GM15510 (cell line): ENCODE results near the gene NCEH1.

Experiments used
- POLR2A ChIP-seq: IDR thresholded peaks from 3 replicates; pipeline ENCODE4 v1.6.1; 2011; ENCODE audit warnings: borderline replicate concordance; ENCODE audit not compliant: insufficient read length; ENCODE audit errors: extremely low read depth

The NCEH1 gene

GRCh38 chr3:172595664-172596393 is 115.0 kb downstream of the NCEH1 start:
- no peak for TF ChIP-seq POLR2A

GRCh38 chr3:172592898-172593669 is 117.8 kb downstream of the NCEH1 start:
- TF ChIP-seq POLR2A, result no peak

- no peak for TF ChIP-seq POLR2A
Observed at GRCh38 chr3:172591876-172592771, 118.7 kb downstream of the NCEH1 start.

DNA sequence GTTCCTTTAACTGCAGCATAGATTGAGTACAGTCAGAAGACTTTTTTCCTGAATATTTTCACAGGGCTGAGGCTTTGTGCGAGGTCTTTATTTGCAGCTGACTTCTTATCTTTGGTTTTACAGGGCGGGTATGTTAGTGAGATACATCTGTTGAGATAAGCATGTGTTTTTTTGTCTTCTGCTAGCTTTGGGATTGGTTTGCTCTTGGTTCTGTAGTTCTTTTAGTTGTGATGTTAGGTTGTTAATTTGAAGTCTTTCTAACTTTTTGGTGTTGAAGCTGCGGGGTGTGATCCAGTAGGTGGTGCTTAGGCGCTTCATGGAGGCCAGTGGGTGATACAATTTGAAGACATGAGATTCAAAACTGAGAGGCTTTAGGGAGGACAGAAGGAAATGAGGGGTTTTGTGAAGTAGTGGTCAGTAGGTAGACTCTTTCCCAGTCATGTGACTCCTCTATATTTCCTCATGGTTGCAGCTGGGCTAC is 119.7 kb downstream of the NCEH1 start:
- no peak for TF ChIP-seq POLR2A

DNA sequence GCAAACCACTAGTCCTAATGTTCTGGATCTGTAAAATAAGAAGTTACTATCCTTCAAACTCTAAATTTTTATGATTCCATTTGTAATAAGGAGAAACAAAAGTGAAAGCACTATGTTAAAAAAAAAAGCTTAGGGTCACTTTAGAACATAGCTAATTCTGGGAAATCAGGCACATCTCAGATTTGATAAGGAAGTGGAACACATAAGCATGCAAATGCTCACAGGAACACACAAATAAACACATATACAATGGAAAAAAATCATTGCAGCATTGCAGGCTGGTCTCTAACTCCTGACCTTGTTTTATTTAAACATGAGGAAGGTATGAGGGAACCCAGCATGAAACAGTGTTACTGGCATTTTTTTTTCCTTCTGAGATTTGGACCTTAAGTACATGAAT is 124.4 kb downstream of the NCEH1 start:
- no peak for TF ChIP-seq POLR2A

- TF ChIP-seq POLR2A, result no peak
Observed at GRCh38 chr3:172585954-172586353, 124.9 kb downstream of the NCEH1 start.

DNA sequence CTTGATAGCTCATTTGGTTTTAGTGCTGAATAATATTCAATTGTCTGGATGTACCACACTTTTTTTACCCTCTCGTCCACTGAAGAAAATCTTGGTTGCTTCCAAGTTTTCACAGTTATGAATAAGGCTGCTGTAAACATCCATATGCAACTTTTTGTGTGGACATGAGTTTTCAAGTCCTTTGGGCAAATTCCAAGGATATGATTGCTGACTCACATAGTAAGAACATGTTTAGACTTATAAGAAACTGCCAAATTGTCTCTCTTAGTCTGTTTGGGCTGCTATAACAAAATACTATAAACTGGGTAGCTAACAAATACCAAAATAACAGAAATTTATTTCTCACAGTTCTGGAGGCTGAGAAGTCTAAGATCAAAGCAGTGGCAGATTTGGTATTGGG is 128.2 kb downstream of the NCEH1 start:
- TF ChIP-seq POLR2A, result no peak

DNA sequence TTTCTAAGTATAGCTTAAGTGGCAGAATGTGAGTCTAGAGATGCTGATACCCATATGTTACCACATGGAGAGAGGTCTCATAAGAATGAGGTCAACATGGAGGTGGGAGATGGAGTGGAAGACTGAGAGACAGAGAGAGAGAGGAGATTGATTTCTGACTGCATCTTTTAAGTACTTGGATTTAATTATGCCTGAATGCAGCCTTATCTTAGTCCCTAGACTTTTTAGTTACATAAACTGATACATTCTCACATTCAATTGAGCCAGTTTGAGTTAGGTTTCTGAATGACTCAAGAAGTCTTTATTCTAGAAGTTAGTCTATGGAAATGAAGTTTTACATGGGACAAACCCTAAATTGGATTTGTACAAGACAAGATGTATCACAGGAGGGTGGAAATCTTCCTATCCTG is 129.1 kb downstream of the NCEH1 start:
- TF ChIP-seq POLR2A, result no peak

DNA sequence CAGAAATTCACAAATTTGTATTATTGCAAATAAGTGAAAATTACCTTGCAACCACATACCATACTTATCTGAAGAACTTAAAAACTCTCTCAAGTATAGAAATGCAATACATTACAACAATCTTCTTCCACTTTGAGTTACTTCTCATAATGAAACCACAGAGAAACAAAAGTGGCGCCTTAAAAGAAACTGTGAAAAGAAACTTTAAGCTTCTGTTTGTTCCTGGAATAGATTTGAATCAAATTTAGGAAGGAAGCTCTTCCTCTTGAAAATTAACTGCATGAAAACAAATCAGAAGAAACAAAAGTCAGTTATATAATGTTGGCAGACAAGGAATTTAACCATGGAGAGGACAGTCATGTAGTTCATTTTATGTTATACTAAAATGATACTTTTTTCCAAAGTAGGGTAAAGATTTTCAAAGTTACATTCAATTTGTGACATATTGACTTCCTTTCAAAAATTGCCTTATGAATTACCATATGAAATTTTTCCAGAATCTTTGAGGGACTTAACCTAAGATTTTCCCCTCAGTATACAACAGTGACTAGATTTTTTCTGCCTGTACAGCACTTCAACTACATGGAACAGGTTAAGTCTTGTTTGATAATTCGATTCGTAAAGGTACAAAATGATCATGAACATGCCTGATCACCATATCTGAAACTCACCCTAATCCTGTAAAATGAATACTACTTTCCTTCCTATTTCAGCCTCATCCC is 130.0 kb downstream of the NCEH1 start:
- TF ChIP-seq POLR2A, result no peak
